Common myeloid progenitor, CD34-positive (primary cell): ENCODE measurements around the gene CSNK2A3.
"Not testable (repeated sequence)": the region's sequence is repeated elsewhere in the genome, so short reads cannot be mapped to it uniquely, and the experiment has no call there.

Experiments
- CTCF ChIA-PET: fragments of 350-600 bp; sonication (Branson Sonifier 250); formaldehyde crosslinking; loops from one replicate; lab custom pipeline; 2021; ENCODE audit warnings: antibody characterized with exemption; lab: Charles Lee
- POLR2A ChIA-PET: fragments of 350-600 bp; sonication (Branson Sonifier 250); formaldehyde crosslinking; loops from one replicate; lab custom pipeline; 2021; ENCODE audit warnings: antibody characterized with exemption; lab: Charles Lee
- DNase-seq, 3 donors: peaks; one replicate each; pipeline versions ENCODE4 v3.0.0 to v3.0.0-alpha.2; 2013
- H3K27ac ChIP-seq, 2 experiments: 1 replicate in 1 of 2; 2 replicates in 1 of 2; pipeline ENCODE4 v1.7.0; 2013; ENCODE audit warnings: inconsistent platforms in 2 of 2, low read length in 2 of 2, mild to moderate bottlenecking in 2 of 2, low read depth in 1 of 2, moderate library complexity in 1 of 2; ENCODE audit not compliant: severe bottlenecking in 2 of 2, insufficient read depth in 1 of 2, poor library complexity in 1 of 2
- H3K27me3 ChIP-seq, 5 experiments: replicated peaks in 2 of 5; 1 replicate in 3 of 5; 2 replicates in 2 of 5; pipeline versions ENCODE4 v1.6.1 to v1.7.0; 2013; ENCODE audit warnings: low read length in 4 of 5, mild to moderate bottlenecking in 2 of 5, moderate library complexity in 2 of 5, inconsistent platforms in 1 of 5; ENCODE audit not compliant: insufficient read depth in 5 of 5, control insufficient read depth in 4 of 5
- H3K36me3 ChIP-seq, 4 experiments: 1 replicate in 2 of 4; 2 replicates in 2 of 4; pipeline versions ENCODE4 v1.6.1 to v1.7.0; 2013; ENCODE audit warnings: low read length in 3 of 4, control low read depth in 1 of 4, mild to moderate bottlenecking in 1 of 4; ENCODE audit not compliant: control insufficient read depth in 4 of 4, insufficient read depth in 4 of 4
- H3K4me1 ChIP-seq, 4 experiments: 1 replicate in 3 of 4; 2 replicates in 1 of 4; pipeline versions ENCODE4 v1.6.1 to v1.7.1; 2013; ENCODE audit warnings: low read length in 3 of 4, mild to moderate bottlenecking in 3 of 4, control low read depth in 1 of 4, inconsistent platforms in 1 of 4, moderate library complexity in 1 of 4; ENCODE audit not compliant: control insufficient read depth in 4 of 4, insufficient read depth in 4 of 4; ENCODE audit errors: control extremely low read depth in 1 of 4
- H3K4me3 ChIP-seq, 7 experiments: 1 replicate in 4 of 7; 2 replicates in 3 of 7; pipeline versions ENCODE4 v1.5.1 to v1.7.0; 2013; ENCODE audit warnings: mild to moderate bottlenecking in 7 of 7, low read length in 6 of 7, moderate library complexity in 6 of 7, inconsistent platforms in 2 of 7, low read depth in 2 of 7, control low read depth in 1 of 7; ENCODE audit not compliant: insufficient read depth in 4 of 7, control insufficient read depth in 1 of 7; ENCODE audit errors: extremely low read depth in 1 of 7
- H3K9me3 ChIP-seq, 5 experiments: 1 replicate in 4 of 5; 2 replicates in 1 of 5; pipeline versions ENCODE4 v1.6.1 to v1.7.1; 2013; ENCODE audit warnings: low read length in 4 of 5, mild to moderate bottlenecking in 2 of 5, inconsistent platforms in 1 of 5, low read depth in 1 of 5, moderate library complexity in 1 of 5; ENCODE audit not compliant: control insufficient read depth in 4 of 5, insufficient read depth in 2 of 5; ENCODE audit errors: control extremely low read depth in 1 of 5
- WGBS: methylation state at CpG from one replicate; pipeline ENCODE4 v1.1.5; 2013; ENCODE audit not compliant: insufficient coverage; 5-methylcytosine and 5-hydroxymethylcytosine counted together

Gene CSNK2A3

GRCh38 chr11:11370255-11370961 lies 17.4 kb upstream of the CSNK2A3 start:
- ChIA-PET POLR2A (no interaction called here), CTCF (no interaction called here)
- Histone ChIP-seq H3K36me3 (no peaks in the 10 kb centered on the region), H3K9me3 (peaks cover 0 to 6% (median 1%) of the 10 kb centered on the region in 5 experiments), H3K4me3 (no peak overlapping the region), H3K27ac (no peak overlapping the region), H3K4me1 (no peaks in the 10 kb centered on the region), H3K27me3 (no peaks in the 10 kb centered on the region)
- 90% methylated on average over 4 of the region's 8 CpGs for WGBS
- DNase-seq = no peak

- H3K27me3 ChIP-seq = no peaks in the 10 kb centered on the region
- WGBS = 83% methylated on average over 1 of the region's 1 CpG
- DNase-seq = no peak
- H3K4me1 ChIP-seq = no peaks in the 10 kb centered on the region
- CTCF ChIA-PET = no interaction called here
- H3K9me3 ChIP-seq = peaks cover 0 to 6% (median 1%) of the 10 kb centered on the region in 5 experiments
- no peak overlapping the region for H3K27ac ChIP-seq
- POLR2A ChIA-PET = no interaction called here
- H3K4me3 ChIP-seq = no peak overlapping the region
- H3K36me3 ChIP-seq = no peaks in the 10 kb centered on the region
These were observed 13.7 kb upstream of the CSNK2A3 start for GRCh38 chr11:11366793-11367192.

- Histone ChIP-seq H3K36me3 (no peaks in the 10 kb centered on the region), H3K9me3 (peaks cover 0 to 6% (median 1%) of the 10 kb centered on the region in 5 experiments), H3K4me1 (no peaks in the 10 kb centered on the region), H3K27me3 (peaks cover 0 to 4% (median 0%) of the 10 kb centered on the region in 5 experiments), H3K27ac (no peak overlapping the region), H3K4me3 (no peak overlapping the region)
- no peak for DNase-seq
- POLR2A ChIA-PET = no interaction called here
- CTCF ChIA-PET = no interaction called here
These were observed 10.6 kb upstream of the CSNK2A3 start for GRCh38 chr11:11363674-11364073.

GRCh38 chr11:11359611-11360010 lies 6.6 kb upstream of the CSNK2A3 start:
- H3K36me3 ChIP-seq = no peaks in the 10 kb centered on the region
- CTCF ChIA-PET = no interaction called here
- H3K9me3 ChIP-seq = no peaks in the 10 kb centered on the region
- peaks cover 0 to 16% (median 3%) of the 10 kb centered on the region in 5 experiments for H3K27me3 ChIP-seq
- H3K4me1 ChIP-seq = no peaks in the 10 kb centered on the region
- 100% methylated on average over 1 of the region's 3 CpGs for WGBS
- DNase-seq = no peak
- no peak overlapping the region for H3K27ac ChIP-seq
- POLR2A ChIA-PET = no interaction called here
- H3K4me3 ChIP-seq = no peak overlapping the region

GRCh38 chr11:11356842-11357241 lies 3.8 kb upstream of the CSNK2A3 start:
- peaks cover 0 to 16% (median 3%) of the 10 kb centered on the region in 5 experiments for H3K27me3 ChIP-seq
- 90% methylated on average over 9 of the region's 9 CpGs for WGBS
- no peak for DNase-seq
- CTCF ChIA-PET = interaction anchor here (1.0 kb wide), 1 partner anchor 431 kb away, joined by 3 read pairs; no protein-coding TSS in a partner anchor
- no peak overlapping the region for H3K4me3 ChIP-seq
- no peaks in the 10 kb centered on the region for H3K9me3 ChIP-seq
- no peaks in the 10 kb centered on the region for H3K4me1 ChIP-seq
- H3K27ac ChIP-seq = no peak overlapping the region
- POLR2A ChIA-PET = no interaction called here
- H3K36me3 ChIP-seq = no peaks in the 10 kb centered on the region

GRCh38 chr11:11351851-11352250 lies 1.2 kb downstream of the CSNK2A3 start:
- POLR2A ChIA-PET, H3K9me3 ChIP-seq, H3K36me3 ChIP-seq, H3K27ac ChIP-seq, DNase-seq, H3K4me3 ChIP-seq, CTCF ChIA-PET, H3K4me1 ChIP-seq: not testable (repeated sequence)
- WGBS = 69% methylated on average over 4 of the region's 10 CpGs
- peaks cover 0 to 11% (median 0%) of the 10 kb centered on the region in 5 experiments for H3K27me3 ChIP-seq

GRCh38 chr11:11351042-11351586 lies 1.9 kb downstream of the CSNK2A3 start:
- WGBS = 97% methylated on average over 3 of the region's 4 CpGs
- Histone ChIP-seq H3K4me3 (no peak overlapping the region), H3K4me1 (no peaks in the 10 kb centered on the region), H3K36me3 (no peaks in the 10 kb centered on the region), H3K27ac (no peak overlapping the region), H3K27me3 (peaks cover 0 to 12% (median 0%) of the 10 kb centered on the region in 5 experiments), H3K9me3 (no peaks in the 10 kb centered on the region)
- DNase-seq = no peak
- ChIA-PET CTCF (no interaction called here), POLR2A (no interaction called here)
